ENCODE measurements around the gene PPP1CA. TPM values are rescaled to one million over a fixed set of nuclear protein-coding genes. Genes with fewer than 3 reads are reported as not detected.
"Not testable (repeated sequence)": the region's sequence is repeated elsewhere in the genome, so short reads cannot be mapped to it uniquely, and the experiment has no call there.

PPP1CA gene
- total and polyA plus RNA-seq, 4 donors: 87.2 to 178 (median 157) TPM

GRCh38 chr11:67404515-67405195, 3.0 kb upstream of the PPP1CA start:
- Histone ChIP-seq H3K4me1 (ENCODE audit: control insufficient read depth in 5 of 5, insufficient read depth in 5 of 5, low read length in 5 of 5) (peaks cover 2 to 25% (median 9%) of the 10 kb centered on the region in 5 donors), H3K27me3 (ENCODE audit: control insufficient read depth in 3 of 3, insufficient read depth in 3 of 3, low read length in 2 of 3) (no peaks in the 10 kb centered on the region), H3K9ac (ENCODE audit: insufficient read depth in 1 of 2, low read length in 2 of 2) (no peak overlapping the region), H3K9me3 (ENCODE audit: control insufficient read depth in 4 of 4, insufficient read depth in 3 of 4, low read length in 3 of 4) (no peaks in the 10 kb centered on the region), H3K36me3 (ENCODE audit: control insufficient read depth in 4 of 4, insufficient read depth in 4 of 4, low read length in 4 of 4) (peaks cover 0 to 6% (median 0%) of the 10 kb centered on the region in 4 donors), H3K4me3 (no peak overlapping the region), H3K27ac (ENCODE audit: low read depth in 1 of 2, low read length in 1 of 2) (peak overlapping the region in 1 of 2 donors; percentile 51)
- no peak for TF ChIP-seq CTCF (IDR thresholded peaks at IDR 0.05; ENCODE audit: control extremely low read depth, extremely low read depth)
- DNase-seq: no peak
- ATAC-seq (ENCODE audit: insufficient read depth, low FRiP score): no peak
- WGBS, 2 donors: 52 to 55% methylated on average over 13 of the region's 13 CpGs

- WGBS, 2 donors: 83 to 93% methylated on average over 9 of the region's 9 CpGs
- H3K4me3 ChIP-seq; H3K9me3 ChIP-seq (ENCODE audit: control insufficient read depth in 4 of 4, insufficient read depth in 3 of 4, low read length in 3 of 4); H3K27ac ChIP-seq (ENCODE audit: low read depth in 1 of 2, low read length in 1 of 2); H3K27me3 ChIP-seq (ENCODE audit: control insufficient read depth in 3 of 3, insufficient read depth in 3 of 3, low read length in 2 of 3); ATAC-seq (ENCODE audit: insufficient read depth, low FRiP score); DNase-seq; H3K9ac ChIP-seq (ENCODE audit: insufficient read depth in 1 of 2, low read length in 2 of 2): not testable (repeated sequence)
- peaks cover 6 to 22% (median 13%) of the 10 kb centered on the region in 4 donors for H3K36me3 ChIP-seq (ENCODE audit: control insufficient read depth in 4 of 4, insufficient read depth in 4 of 4, low read length in 4 of 4)
- peaks cover 2 to 32% (median 9%) of the 10 kb centered on the region in 5 donors for H3K4me1 ChIP-seq (ENCODE audit: control insufficient read depth in 5 of 5, insufficient read depth in 5 of 5, low read length in 5 of 5)
Measured at GRCh38 chr11:67403085-67403484, 1.4 kb upstream of the PPP1CA start.

GRCh38 chr11:67402192-67402839, 658 bp upstream of the PPP1CA start:
- not testable (repeated sequence) for H3K9me3 ChIP-seq (ENCODE audit: control insufficient read depth in 4 of 4, insufficient read depth in 3 of 4, low read length in 3 of 4); DNase-seq; H3K4me3 ChIP-seq; H3K27me3 ChIP-seq (ENCODE audit: control insufficient read depth in 3 of 3, insufficient read depth in 3 of 3, low read length in 2 of 3); ATAC-seq (ENCODE audit: insufficient read depth, low FRiP score)
- peaks cover 6 to 29% (median 17%) of the 10 kb centered on the region in 4 donors for H3K36me3 ChIP-seq (ENCODE audit: control insufficient read depth in 4 of 4, insufficient read depth in 4 of 4, low read length in 4 of 4)
- peak overlapping the region; percentile 11 to 94 for H3K27ac ChIP-seq (ENCODE audit: low read depth in 1 of 2, low read length in 1 of 2)
- WGBS, 2 donors: 47 to 49% methylated on average over 19 of the region's 19 CpGs
- H3K9ac ChIP-seq (ENCODE audit: insufficient read depth in 1 of 2, low read length in 2 of 2): peak overlapping the region in 1 of 2 donors; percentile 85
- H3K4me1 ChIP-seq (ENCODE audit: control insufficient read depth in 5 of 5, insufficient read depth in 5 of 5, low read length in 5 of 5): peaks cover 2 to 37% (median 9%) of the 10 kb centered on the region in 5 donors

- H3K27ac ChIP-seq (ENCODE audit: low read depth in 1 of 2, low read length in 1 of 2): peak overlapping the region; percentile 91 to 94
- DNase-seq: peak in 1 of 3 donors; percentile 36
- WGBS, 2 donors: 3 to 7% methylated on average over 16 to 27 of the region's 27 CpGs
- H3K9me3 ChIP-seq (ENCODE audit: control insufficient read depth in 4 of 4, insufficient read depth in 3 of 4, low read length in 3 of 4): no peaks in the 10 kb centered on the region
- no peak for ATAC-seq (ENCODE audit: insufficient read depth, low FRiP score)
- peak overlapping the region; percentile 87 for H3K4me3 ChIP-seq
- H3K4me1 ChIP-seq (ENCODE audit: control insufficient read depth in 5 of 5, insufficient read depth in 5 of 5, low read length in 5 of 5): peaks cover 2 to 37% (median 9%) of the 10 kb centered on the region in 5 donors
- TF ChIP-seq CTCF (IDR thresholded peaks at IDR 0.05; ENCODE audit: control extremely low read depth, extremely low read depth): no peak
- peak overlapping the region; percentile 46 to 65 for H3K9ac ChIP-seq (ENCODE audit: insufficient read depth in 1 of 2, low read length in 2 of 2)
- no peaks in the 10 kb centered on the region for H3K27me3 ChIP-seq (ENCODE audit: control insufficient read depth in 3 of 3, insufficient read depth in 3 of 3, low read length in 2 of 3)
- peaks cover 6 to 32% (median 20%) of the 10 kb centered on the region in 4 donors for H3K36me3 ChIP-seq (ENCODE audit: control insufficient read depth in 4 of 4, insufficient read depth in 4 of 4, low read length in 4 of 4)
Measured at GRCh38 chr11:67400942-67401494, 640 bp downstream of the PPP1CA start.

All from lung (tissue), 12 donors.